ENCODE data around the gene LINGO3.

GRCh38 chr19:2326699-2327360 is 18.9 kb upstream of the LINGO3 start:
- no peak for TF ChIP-seq CTCF (IDR thresholded peaks at IDR 0.05)
- no peak for TF ChIP-seq EZH2 (IDR thresholded peaks at IDR 0.05; ENCODE audit: borderline replicate concordance, insufficient read depth, low read depth, low read length, poor library complexity, severe bottlenecking)
